GM21825 (cell line): Measurements from ENCODE around the gene CD7.

Source experiments
- ATAC-seq: cut with Tn5 transposase; IDR thresholded peaks from one replicate; pipeline ENCODE4 v1.9.1; 2021; ENCODE audit warnings: mild to moderate bottlenecking, moderate library complexity; ENCODE audit not compliant: unreplicated experiment

The CD7 gene

DNA sequence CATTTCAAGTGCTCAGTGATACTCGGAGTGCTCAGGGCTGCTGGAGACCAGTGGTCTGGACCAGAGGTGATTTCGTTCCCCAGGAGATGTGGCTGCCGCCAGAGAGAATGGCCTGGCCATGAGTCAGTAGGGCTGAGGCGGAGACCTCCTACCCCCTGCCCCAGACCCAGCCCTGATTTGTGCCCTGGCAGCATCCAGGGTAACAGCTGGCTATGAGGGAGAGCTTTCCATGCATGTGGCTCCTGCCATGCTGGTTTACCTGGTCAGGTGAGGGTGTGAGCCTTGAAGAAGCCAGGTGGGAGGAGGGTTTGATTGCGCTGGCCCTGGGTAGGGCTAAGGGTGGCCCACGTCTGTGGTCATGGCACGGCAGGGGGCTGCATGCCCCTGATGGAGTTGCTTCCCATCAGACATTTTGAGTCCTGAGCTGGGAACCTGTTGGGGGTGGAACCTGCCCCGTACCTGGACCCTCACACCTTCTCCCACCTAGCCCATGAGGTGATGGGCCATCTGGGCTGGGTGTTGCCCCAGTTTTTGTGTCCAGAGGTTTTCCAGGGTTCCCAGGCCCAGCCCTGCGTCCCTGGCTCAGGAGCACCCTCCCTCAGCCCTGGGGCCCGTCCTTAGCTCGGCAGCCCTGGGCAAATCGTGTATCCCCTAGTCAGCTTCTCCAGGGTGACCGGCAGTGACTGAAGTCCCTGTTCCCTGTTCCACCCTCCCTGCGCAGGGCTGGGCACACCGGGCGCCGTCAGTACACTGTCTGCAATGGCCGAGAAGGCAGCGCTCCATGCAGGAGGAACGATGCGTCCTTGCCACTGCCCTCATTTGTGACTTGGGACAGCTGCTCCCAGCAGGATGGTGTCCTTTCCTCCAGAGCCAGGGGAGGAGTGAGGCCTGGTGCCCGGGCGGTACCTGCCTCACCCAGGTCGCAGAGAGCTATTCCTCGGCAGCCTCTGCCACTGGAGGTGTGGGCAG is 34.9 kb downstream of the CD7 start:
- no peak for ATAC-seq

DNA sequence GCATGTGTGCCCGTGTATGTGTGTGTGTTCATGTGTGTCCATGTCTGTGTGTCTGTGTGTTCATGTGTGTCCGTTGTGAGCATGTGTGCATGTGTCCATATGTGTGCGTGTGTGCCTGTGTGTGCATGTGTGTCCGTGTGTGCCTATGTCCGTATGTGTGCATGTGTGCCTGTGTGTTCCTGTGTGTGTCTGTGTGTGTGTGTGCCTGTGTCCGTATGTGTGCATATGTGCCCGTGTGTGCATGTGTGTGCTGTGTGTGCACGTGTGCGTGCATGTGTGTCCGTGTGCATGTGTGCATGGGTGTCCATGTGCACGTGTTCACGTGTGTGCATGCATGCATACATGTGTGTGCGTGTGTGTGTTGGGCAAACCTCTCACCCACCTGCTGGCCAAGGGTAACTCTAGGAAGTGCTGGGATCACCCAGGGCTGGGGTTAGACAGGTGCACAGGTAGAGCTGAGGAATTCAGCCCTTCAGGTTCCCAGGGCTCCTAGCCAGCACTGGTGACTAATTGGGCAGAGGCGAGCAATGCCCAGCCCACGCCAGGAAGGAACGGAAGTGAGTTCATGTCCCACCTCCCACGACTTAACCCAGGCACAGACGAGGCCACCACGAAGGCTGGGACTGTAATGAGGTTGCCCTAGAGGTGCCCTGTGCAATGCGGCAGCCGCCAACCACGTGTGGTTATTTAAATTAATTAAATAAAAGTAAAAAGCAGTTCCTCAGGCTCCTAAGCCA is 35.7 kb downstream of the CD7 start:
- no peak for ATAC-seq

DNA sequence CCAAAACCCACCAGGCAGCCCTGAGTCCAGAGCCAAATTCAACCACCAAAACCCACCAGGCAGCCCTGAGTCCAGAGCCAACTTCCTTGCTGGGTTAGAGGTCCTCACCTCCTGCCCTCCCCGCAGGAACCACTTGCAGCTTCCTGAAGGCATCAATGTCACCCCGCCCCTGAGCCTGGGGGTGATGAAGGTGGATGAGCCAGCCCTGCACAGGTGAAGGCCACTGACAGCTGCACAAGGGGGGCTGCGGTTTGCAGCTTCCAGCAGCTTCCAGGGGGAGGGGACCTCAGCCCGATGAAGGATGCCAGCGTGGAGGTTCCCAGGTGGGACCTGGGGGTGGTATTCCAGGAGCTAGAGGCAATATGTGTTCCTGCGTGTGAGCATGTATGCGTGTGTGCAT is 36.3 kb downstream of the CD7 start:
- ATAC-seq = no peak

DNA sequence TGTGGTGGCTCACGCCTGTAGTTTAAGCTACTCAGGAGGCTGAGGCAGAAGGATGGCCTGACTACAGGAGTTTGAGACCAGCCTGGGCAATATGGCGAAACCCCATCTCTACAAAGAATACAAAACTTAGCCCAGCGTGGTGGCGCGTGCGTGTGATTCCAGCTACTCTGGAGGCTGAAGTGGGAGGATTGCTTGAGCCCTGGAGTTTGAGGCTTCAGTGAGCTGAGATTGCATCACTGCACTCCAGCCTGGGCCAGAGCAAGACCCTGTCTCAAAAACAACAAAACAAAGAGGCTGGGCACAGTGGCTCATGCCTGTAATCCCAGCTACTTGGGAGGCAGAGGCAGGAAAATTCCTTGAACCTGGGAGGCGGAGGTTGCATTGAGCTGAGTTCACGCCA is 36.9 kb downstream of the CD7 start:
- ATAC-seq = no peak

DNA sequence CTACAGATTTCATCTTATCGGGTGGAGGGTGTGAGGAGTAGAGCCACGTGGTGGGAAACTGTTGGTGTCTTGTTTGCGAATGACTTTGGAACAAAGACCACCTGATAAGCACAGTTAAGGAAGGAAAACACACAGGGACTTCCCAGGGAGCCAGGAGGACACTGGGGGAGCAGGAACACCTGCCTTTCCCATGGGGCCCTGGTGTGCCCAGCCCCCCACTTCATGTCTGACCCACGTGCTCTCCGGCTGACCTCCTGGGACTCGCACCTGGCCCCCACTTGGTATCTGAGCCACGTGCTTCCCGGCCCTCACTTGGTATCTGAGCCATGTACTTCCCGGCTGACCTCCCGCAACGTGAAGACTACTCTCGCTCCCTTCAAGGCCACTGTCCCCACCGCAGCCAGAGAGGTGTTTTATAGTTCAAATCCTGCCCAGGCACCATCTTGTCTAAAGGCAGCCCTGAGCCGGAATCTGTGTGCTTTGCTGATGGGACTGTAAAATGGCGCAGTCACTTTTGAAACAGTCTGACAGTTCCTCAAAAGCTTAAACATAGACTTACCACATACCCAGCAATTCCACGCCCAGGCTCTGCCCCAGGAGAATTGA is 38.5 kb downstream of the CD7 start:
- no peak for ATAC-seq

DNA sequence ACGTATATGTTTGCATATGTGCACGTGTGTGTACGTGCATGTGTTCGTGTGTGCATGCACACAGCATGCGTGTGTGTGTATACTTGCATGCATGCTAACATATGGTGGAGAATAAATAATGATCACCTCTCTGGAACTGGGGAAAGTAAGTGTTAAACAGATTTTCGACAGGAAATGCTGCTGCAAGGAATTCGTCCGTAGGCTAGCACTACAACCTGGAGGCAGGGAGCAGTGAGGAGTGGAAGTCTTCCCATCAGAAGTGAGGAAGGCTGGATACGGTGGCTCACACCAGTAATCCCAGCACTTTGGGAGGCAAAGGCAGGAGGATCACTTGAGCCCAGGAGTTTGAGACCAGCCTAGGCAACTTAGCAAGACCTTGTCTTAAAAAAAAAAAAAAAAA is 39.1 kb downstream of the CD7 start:
- ATAC-seq = no peak

DNA sequence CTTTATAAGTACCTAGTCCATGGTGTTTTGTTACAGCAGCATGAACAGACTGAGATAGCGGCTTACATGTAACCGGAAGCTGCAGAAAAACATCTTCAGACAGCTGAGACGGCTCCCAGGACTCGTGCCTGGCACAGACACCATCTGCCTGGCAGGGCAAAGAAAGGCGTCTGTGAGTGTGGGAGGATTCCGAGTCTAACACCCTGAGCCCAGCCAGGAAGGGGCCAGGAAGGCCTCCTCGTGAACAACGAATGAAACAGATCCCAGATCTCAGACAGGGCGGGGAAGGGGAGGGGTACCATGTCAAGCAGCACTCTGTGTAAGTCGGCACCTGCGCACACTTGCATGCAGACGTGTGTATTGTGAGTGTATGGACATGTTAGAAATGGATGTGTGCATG is 39.6 kb downstream of the CD7 start:
- ATAC-seq = no peak

DNA sequence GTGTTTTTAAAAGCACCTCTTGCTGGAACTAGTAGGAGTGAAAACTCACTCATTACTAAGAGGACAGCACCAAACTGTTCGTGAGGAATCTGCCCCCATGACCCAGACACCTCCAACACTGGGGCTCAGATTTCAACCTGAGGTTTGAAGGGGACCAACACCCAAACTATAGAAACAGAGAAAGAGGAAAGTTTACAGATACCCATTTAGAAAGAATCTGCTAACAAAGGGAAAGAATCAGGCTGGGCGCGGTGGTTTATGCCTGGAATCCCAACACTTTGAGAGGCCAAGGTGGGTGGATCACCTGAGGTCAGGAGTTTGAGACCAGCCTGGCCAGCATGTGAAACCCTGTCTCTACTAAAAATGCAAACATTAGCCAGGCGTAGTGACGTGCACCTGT is 40.5 kb downstream of the CD7 start:
- no peak for ATAC-seq

DNA sequence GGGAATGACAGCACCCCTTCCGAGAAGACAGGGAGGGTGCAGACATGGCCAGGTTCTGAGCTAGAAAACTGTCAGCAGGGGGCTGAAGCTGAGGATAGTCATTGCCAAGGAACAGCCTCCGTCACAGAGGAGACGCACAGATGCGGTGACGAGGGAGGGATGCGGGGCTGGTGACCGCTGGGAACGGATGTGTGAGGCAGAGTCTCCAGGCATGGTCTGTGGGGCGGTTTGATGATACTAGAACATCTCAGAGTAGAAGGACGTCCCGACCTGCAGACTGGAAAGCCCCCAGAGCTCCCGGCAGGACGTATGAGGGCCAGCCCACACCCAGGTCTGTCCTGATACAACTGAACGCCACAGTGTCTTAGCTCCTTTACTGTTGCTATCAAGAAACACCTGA is 42.1 kb downstream of the CD7 start:
- ATAC-seq = no peak

DNA sequence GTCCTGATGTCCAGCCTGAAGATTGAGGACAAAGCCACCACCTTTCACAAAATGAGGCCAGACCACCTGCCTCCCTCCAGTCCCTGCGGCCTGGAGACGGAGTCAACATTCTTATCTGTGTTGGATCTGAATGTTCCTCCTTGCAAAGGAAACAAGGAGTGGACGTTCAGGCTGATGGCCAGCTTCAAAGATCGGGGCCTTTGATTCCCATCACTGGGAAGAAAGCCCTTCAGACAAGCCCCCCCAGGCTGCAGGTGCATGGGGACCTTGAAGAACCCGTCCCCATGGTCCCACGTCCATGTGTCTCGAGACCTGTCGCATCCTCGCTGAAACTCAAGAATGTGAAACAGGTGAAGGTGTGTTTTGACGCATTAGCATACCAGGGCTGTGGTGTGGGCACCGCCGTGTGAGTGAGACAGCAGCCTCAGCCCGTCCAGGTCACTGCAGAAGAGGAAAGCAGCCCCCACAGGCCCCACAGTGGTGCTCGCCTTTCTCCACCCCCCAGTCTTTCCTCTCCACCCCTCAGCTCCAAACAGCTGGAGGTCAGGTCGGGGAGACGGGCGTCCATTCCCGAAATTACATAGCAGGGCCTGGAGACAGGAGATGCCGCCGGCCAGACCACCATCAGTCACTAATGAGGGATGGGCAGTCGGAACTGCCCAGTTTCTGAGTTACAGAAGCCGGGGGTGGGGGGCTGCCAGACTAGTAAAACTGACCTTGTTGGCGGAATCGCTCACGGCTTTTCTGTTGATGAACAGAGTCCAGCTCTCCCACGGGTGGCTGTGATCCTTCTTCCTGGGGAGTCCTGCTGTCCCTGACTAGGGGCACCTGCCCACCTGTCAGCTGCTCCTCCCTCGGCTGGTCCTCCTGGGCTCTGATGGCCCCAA is 43.0 kb downstream of the CD7 start:
- no peak for ATAC-seq

DNA sequence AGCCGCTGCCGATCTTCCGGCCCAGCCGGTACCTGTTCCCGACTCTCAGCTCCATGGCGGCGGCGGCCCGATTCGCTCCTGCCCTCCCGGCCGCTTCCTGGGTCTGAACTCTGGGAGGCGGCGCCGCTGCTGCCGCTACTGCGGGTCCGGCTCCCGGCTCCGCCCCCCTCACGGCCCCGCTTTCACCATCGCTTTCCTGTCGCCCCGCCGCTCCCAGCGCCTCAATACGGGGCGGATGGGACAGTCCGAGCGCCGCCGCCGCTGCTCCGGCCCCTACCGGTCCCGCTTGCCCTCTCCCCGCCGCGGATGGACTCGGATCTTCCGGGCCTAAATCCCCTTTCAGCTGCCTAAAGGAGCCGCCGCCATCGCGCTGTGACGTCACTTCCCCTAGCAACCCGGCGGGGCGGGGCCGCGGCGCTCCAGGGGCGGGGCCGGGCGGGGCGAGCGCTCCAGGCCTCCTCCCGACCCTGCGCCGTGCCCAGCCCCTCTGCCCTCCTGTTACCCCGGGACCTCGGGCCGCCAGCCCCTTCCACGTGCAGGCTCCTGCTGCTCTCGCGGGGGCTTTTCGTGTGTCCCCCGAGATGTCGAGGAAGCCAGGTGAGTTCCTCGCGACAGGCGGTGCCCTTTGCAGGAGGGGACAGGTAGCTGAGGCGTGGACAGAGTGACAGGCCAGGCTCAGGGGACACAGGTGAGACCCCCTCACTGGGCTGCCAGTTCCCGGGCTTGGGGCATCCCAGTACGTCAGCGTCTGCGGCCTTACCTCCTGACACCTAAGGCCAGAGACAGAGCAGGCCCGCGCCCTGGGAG is 43.9 kb downstream of the CD7 start, which contains the start of gene CSNK1D:
CSNK1D (minus strand) TSS at position 374 of the 807 bp plus-strand sequence; CDS start at position 55, 319 bp downstream.
- ATAC-seq = peak; percentile 66

DNA sequence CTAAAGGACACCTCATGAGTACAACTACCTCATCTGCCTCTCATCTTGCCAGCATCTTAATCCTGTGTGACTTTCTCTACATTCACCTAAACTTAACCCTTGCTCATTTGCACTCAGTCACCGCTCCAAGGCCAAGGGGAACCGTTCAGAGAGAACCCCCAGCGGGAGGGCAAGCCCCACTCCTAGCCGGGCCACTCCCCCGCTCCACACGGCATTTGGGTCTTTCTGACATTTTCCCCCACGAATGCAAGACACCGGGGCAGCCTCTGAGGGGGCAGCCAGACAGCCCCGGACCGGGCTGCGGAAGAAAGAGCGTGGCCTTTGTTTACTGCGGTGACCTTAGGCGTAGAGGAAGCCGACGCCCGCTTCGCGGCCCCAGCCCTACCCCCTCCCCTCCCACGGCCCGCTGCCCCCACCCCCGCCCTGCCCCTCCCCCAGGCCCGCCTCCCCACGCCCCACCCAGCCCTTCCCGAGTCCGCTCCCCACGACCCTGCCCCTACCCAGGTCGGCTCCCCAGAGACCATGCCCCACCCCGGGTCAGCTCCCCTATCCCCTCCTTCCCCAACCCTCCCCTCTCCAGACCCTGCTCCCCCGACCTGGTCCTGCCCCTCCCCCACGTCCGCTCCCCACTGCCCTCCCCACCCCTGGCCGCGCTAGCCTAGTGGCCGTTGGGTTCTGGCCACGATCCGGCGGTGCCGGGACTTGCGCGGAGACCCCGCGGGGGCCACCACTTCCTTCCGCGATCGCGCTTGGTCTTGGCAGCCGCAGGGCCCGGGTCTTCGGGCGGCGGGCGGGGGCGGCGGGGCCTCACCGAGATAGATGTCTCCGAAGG is 44.7 kb downstream of the CD7 start:
- ATAC-seq = peak; percentile 11

DNA sequence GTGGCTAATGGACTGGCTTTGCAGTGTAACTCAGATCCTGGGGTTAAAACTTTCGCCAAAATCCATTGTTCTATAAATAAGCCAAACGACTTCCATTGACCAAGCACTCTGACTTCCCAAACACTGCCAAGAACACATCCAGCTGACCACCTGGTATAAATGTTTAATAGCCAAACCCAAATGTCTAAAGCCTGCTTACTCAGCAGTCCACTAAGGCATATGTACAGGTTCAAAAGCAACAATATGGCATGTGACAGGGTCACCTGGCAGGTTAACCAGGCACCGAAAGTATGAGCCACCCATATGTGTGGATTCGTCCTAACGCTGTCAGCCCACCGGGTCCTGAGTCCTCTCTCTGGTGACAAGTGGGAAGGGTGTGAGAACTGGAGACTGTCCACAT is 46.0 kb downstream of the CD7 start:
- ATAC-seq = no peak

DNA sequence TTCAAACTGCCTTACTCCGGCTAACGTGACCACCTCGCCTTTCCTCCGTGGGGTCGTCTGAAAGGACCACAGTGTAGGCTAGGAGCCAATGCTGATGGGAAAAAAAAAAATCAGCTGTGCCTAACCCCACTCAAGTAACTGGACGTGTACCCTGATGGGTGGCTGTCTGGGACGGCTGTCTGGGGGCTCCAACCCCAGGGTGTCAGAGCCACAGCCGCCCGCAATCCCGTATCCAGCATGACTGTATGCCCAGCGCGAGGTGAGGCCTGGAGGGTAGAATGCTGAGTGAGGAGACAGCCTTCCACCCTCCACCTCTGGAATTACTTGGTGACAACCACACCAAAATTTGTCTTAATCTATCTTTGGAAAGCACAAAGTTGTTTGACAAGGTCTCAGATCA is 46.8 kb downstream of the CD7 start:
- ATAC-seq = no peak

DNA sequence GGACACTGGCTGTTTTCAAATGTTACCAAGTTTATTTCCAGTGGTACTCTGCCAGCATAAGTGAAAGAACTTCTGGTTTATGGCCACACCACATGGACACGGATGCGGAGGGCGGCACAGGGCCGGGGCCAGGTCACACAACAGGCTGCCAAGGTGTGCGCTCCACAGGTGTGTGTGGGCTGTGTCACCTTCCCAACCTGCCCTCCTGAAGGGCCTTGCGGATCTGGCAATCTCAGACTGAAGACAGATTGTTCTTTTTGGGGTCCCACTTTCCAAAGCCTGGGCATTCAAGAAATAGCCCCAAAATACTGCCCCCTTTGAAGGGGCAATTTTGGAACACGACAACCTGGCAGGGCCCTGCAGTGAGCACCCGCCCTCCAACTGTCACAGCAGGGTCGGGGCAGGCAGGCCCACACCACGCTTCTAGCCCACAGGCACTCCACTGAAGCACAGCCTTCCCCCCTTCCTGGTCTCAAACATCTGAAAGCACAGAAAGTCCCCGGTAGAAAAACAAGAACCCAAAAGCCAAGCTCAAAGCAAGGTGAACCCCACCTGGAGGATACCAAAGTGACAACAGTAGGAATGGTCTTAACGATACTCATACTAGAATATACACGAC is 47.4 kb downstream of the CD7 start:
- ATAC-seq = no peak

DNA sequence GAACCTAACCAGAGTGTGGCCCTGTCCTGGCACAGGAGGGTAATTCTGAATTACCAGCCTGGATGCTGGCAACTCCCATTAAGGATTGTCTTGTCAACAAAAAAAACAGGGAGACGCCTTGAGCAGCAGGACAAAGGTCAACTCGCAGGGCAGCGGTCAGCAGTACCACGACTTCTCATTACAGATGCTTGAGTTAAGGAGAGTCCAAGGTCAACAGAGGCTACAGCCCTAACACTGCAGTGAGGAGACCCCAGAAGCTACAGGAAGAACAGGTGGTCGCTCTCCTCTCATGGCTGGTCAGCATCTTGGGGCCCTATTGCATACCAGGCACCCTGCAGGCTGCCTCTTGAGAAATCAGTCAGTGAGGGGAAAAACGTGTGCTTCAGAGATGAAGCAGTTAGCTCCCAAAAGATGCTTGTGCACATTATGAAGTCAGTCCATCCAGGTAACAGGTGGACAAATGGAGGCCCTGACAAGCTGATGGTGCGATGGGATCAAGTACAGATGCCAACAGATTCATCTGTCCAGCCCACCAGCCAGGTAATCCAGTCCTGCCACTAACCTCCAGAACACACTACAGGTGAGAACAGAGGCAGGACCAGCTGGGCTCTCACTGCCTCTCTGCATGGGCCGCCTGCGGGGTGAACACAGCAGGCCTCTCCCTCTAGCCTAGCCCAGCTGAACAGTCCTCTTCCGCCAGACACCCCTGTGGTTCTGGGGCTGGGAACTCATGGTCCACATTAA is 48.1 kb downstream of the CD7 start:
- ATAC-seq = no peak

DNA sequence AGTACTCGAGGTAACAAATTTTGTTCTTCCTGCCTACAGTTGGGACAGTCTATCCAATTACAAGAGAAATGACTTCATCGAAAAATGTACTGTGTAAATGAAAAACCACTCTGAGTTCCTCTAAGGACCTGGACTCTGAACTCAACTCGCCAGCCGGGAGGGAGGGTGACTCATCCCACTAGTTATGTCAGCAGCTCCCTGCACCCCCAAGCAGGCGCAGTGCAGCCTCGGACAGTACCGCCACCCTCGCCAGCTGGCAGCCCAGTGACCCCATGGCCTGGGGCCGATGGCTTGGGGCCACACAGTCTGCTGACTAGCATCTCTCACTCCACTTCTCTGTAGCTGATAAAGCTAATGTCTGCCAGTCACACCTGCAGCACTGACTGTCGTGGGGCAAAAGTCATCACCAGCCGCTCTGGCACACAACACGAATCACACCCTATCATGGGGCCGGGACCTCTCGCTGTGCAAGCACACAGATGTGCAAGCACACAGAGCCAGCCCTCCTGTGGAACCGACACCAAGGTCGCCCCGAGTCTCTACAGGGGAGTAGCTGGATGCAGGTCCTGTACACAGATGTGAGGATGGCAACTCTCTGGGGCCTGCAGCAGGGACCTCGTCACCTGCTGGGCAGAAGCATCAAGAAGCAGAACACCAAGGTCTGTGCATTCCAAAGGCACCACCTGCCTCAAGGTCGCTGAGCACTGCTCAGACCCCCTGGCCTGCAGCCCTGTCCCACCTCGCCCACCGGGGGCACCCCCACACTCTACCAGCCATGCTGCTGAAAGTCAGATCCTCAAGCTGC is 49.6 kb downstream of the CD7 start:
- no peak for ATAC-seq
